Measurements from ENCODE around the gene CDH12.
"Not testable (repeated sequence)": the region's sequence is repeated elsewhere in the genome, so short reads cannot be mapped to it uniquely, and the experiment has no call there.

The CDH12 gene

GRCh38 chr5:22612928-22613327 is 240.2 kb downstream of the CDH12 start:
- no peak for DNase-seq (ENCODE audit: insufficient read length, low spot score)
- no peak for TF ChIP-seq CTCF (IDR thresholded peaks at IDR 0.05; ENCODE audit: insufficient read depth, missing control alignments)
- FAIRE-seq: no peak

- DNase-seq (ENCODE audit: insufficient read length, low spot score) (no peak), FAIRE-seq (no peak)
- TF ChIP-seq CTCF (IDR thresholded peaks at IDR 0.05; ENCODE audit: insufficient read depth, missing control alignments): no peak
Measured at GRCh38 chr5:22611327-22611726, 241.8 kb downstream of the CDH12 start.

GRCh38 chr5:22607498-22607897 is 245.6 kb downstream of the CDH12 start:
- FAIRE-seq; DNase-seq (ENCODE audit: insufficient read length, low spot score): not testable (repeated sequence)

GRCh38 chr5:22605473-22605872 is 247.7 kb downstream of the CDH12 start:
- TF ChIP-seq CTCF (IDR thresholded peaks at IDR 0.05; ENCODE audit: insufficient read depth, missing control alignments): no peak
- DNase-seq (ENCODE audit: insufficient read length, low spot score) (no peak), FAIRE-seq (no peak)

- no peak for TF ChIP-seq CTCF (IDR thresholded peaks at IDR 0.05; ENCODE audit: insufficient read depth, missing control alignments)
- FAIRE-seq (no peak), DNase-seq (ENCODE audit: insufficient read length, low spot score) (no peak)
Measured at GRCh38 chr5:22604711-22605110, 248.4 kb downstream of the CDH12 start.

GRCh38 chr5:22598796-22599195 is 254.3 kb downstream of the CDH12 start:
- DNase-seq (ENCODE audit: insufficient read length, low spot score): no peak
- TF ChIP-seq CTCF (IDR thresholded peaks at IDR 0.05; ENCODE audit: insufficient read depth, missing control alignments): no peak
- FAIRE-seq: no peak

- no peak for TF ChIP-seq CTCF (IDR thresholded peaks at IDR 0.05; ENCODE audit: insufficient read depth, missing control alignments)
- FAIRE-seq: no peak
- DNase-seq (ENCODE audit: insufficient read length, low spot score): no peak
Measured at GRCh38 chr5:22596404-22596970, 256.7 kb downstream of the CDH12 start.

GRCh38 chr5:22594491-22594890 is 258.7 kb downstream of the CDH12 start:
- no peak for FAIRE-seq
- no peak for TF ChIP-seq CTCF (IDR thresholded peaks at IDR 0.05; ENCODE audit: insufficient read depth, missing control alignments)

More at GRCh38 chr5:22594491-22594890, 258.7 kb downstream of the CDH12 start:
- DNase-seq (ENCODE audit: insufficient read length, low spot score): no peak

Measured in D721Med (cell line).